SU-DHL-6 (cell line): ENCODE measurements around the gene BMPR1B.

Source experiments
- H2AFZ ChIP-seq: fragments of 200-600 bp; sonication (generic); 2 replicates; pipeline ENCODE4 v1.6.1; 2014; ENCODE audit warnings: low read depth, mild to moderate bottlenecking, moderate library complexity, mixed read lengths, antibody characterized with exemption, low read length; ENCODE audit not compliant: severe bottlenecking
- H3F3A ChIP-seq: fragments of 200-600 bp; shearing (Covaris generic); 2 replicates; pipeline ENCODE4 v1.6.0; 2016; ENCODE audit warnings: antibody characterized with exemption, mild to moderate bottlenecking; ENCODE audit not compliant: insufficient read depth
- H3K27ac ChIP-seq: fragments of 200-600 bp; sonication (generic); 2 replicates; pipeline ENCODE4 v1.5.1; 2016; ENCODE audit warnings: low read depth, mild to moderate bottlenecking, low read length, moderate library complexity, mixed read lengths
- H3K27me3 ChIP-seq: fragments of 200-600 bp; sonication (generic), shearing (Covaris generic); 2 replicates; pipeline ENCODE4 v1.6.0; 2014; ENCODE audit warnings: mild to moderate bottlenecking, low read length
- H3K36me3 ChIP-seq: fragments of 200-600 bp; sonication (generic); 2 replicates; pipeline ENCODE4 v1.6.1; 2014; ENCODE audit warnings: mild to moderate bottlenecking, low read length, mixed read lengths
- H3K4me2 ChIP-seq: fragments of 300-600, 200-600 bp; shearing (Covaris generic), sonication (generic); 2 replicates; pipeline ENCODE4 v1.6.0; 2014; ENCODE audit warnings: low read length, low read depth, mild to moderate bottlenecking; ENCODE audit not compliant: poor library complexity, severe bottlenecking
- H3K4me3 ChIP-seq: fragments of 200-600 bp; sonication (generic); 2 replicates; pipeline ENCODE4 v1.5.1; 2014; ENCODE audit warnings: antibody characterized with exemption, low read length, mild to moderate bottlenecking, mixed read lengths; ENCODE audit not compliant: insufficient read depth, poor library complexity, severe bottlenecking
- H3K79me2 ChIP-seq: fragments of 200-600 bp; sonication (generic); 2 replicates; pipeline ENCODE4 v1.6.1; 2014; ENCODE audit warnings: mild to moderate bottlenecking, low read length, moderate library complexity; ENCODE audit not compliant: insufficient read depth
- H3K9ac ChIP-seq: fragments of 200-600 bp; sonication (generic); 2 replicates; pipeline ENCODE4 v1.7.0; 2014; ENCODE audit warnings: mild to moderate bottlenecking, low read length
- H3K9me2 ChIP-seq: fragments of 200-600 bp; sonication (generic); replicated peaks from 2 replicates; pipeline ENCODE4 v1.6.1; 2014; ENCODE audit warnings: low read length; ENCODE audit not compliant: insufficient read depth
- H3K9me3 ChIP-seq: fragments of 200-600 bp; sonication (generic); 2 replicates; pipeline ENCODE4 v1.6.1; 2014; ENCODE audit warnings: low read length, mixed read lengths; ENCODE audit not compliant: insufficient read depth
- H4K20me1 ChIP-seq: fragments of 200-600 bp; sonication (generic); 2 replicates; pipeline ENCODE4 v1.6.1; 2014; ENCODE audit warnings: low read depth, mild to moderate bottlenecking, antibody characterized with exemption, low read length, moderate library complexity, mixed read lengths
- EZH2phosphoT487 ChIP-seq: fragments of 200-600 bp; sonication (generic), shearing (Covaris generic); conservative IDR thresholded peaks from 2 replicates; pipeline ENCODE4 v1.6.1; 2018; ENCODE audit warnings: mild to moderate bottlenecking, antibody characterized with exemption, low read length, moderate library complexity, mixed read lengths
- TF ChIP-seq, protein P1 (sequence below): fragments of 200-600 bp; sonication (generic); IDR thresholded peaks from one replicate; pipeline ENCODE4 v1.5.1; 2017; ENCODE audit warnings: antibody characterized with exemption, mild to moderate bottlenecking, low read length, moderate library complexity; ENCODE audit not compliant: insufficient read depth, poor library complexity, severe bottlenecking

BMPR1B gene

GRCh38 chr4:95017305-95018064 is 259.7 kb downstream of the BMPR1B start:
- H3K27me3 ChIP-seq = no peaks in the 10 kb centered on the region
- H2AFZ ChIP-seq = no peak overlapping the region
- H3K36me3 ChIP-seq = no peaks in the 10 kb centered on the region
- H3F3A ChIP-seq = no peaks in the 10 kb centered on the region
- no peaks in the 10 kb centered on the region for H3K79me2 ChIP-seq
- no peaks in the 10 kb centered on the region for H4K20me1 ChIP-seq
- no peaks in the 10 kb centered on the region for H3K9me3 ChIP-seq
- no peak for TF ChIP-seq EZH2phosphoT487
- TF ChIP-seq, protein P1, sequence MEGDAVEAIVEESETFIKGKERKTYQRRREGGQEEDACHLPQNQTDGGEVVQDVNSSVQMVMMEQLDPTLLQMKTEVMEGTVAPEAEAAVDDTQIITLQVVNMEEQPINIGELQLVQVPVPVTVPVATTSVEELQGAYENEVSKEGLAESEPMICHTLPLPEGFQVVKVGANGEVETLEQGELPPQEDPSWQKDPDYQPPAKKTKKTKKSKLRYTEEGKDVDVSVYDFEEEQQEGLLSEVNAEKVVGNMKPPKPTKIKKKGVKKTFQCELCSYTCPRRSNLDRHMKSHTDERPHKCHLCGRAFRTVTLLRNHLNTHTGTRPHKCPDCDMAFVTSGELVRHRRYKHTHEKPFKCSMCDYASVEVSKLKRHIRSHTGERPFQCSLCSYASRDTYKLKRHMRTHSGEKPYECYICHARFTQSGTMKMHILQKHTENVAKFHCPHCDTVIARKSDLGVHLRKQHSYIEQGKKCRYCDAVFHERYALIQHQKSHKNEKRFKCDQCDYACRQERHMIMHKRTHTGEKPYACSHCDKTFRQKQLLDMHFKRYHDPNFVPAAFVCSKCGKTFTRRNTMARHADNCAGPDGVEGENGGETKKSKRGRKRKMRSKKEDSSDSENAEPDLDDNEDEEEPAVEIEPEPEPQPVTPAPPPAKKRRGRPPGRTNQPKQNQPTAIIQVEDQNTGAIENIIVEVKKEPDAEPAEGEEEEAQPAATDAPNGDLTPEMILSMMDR = no peak
- no peak overlapping the region for H3K9ac ChIP-seq
- no peak overlapping the region for H3K27ac ChIP-seq
- H3K4me3 ChIP-seq = no peak overlapping the region
- H3K4me2 ChIP-seq = no peak overlapping the region
- no peaks in the 10 kb centered on the region for H3K9me2 ChIP-seq

DNA sequence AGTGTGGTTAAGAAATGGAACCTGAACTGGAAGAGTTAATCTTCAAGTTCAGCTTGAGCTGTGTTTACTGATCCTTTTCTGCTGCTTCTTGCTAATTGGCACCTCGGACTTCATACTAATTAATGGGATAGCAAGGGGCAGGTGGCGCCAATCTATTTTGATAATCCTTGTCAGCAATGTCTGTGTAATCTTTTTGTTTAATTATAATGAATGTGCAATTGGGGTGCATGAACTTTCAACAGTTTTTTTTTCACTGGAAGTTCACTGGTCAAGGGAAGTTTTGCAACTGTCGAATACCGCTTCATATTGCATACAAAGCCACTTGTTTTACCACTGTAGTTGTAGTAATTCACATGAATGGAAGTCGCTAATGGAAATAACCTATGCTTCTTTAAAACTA is 261.0 kb downstream of the BMPR1B start:
- no peaks in the 10 kb centered on the region for H3F3A ChIP-seq
- no peak for TF ChIP-seq EZH2phosphoT487
- TF ChIP-seq, protein P1 = no peak
- H3K79me2 ChIP-seq = no peaks in the 10 kb centered on the region
- no peak overlapping the region for H3K4me3 ChIP-seq
- H3K9me3 ChIP-seq = no peaks in the 10 kb centered on the region
- H3K36me3 ChIP-seq = no peaks in the 10 kb centered on the region
- H3K9me2 ChIP-seq = no peaks in the 10 kb centered on the region
- H4K20me1 ChIP-seq = no peaks in the 10 kb centered on the region
- no peak overlapping the region for H3K9ac ChIP-seq
- no peak overlapping the region for H2AFZ ChIP-seq
- H3K27ac ChIP-seq = no peak overlapping the region
- H3K4me2 ChIP-seq = no peak overlapping the region
- no peaks in the 10 kb centered on the region for H3K27me3 ChIP-seq

DNA sequence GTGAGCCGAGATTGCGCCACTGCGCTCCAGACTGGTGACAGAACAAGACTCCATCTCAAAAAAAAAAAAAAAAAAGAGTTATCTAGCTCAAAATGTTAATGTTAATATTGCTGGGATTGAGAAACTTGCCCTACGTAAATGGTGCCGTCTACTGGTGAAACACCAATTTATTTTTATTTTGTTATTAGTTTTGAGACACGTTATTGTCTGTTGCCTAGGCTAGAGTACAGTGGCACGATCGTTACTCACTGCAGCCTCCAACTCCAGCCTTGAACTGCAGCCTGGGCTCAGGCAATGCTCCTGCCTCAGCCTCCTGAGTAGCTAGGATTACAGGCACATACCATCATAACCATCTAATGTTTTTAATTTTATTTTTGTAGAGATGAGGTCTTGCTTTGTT is 262.8 kb downstream of the BMPR1B start:
- no peaks in the 10 kb centered on the region for H3F3A ChIP-seq
- no peak overlapping the region for H3K9ac ChIP-seq
- no peaks in the 10 kb centered on the region for H3K79me2 ChIP-seq
- H3K4me2 ChIP-seq = no peak overlapping the region
- H3K9me3 ChIP-seq = no peaks in the 10 kb centered on the region
- no peak overlapping the region for H3K27ac ChIP-seq
- H3K9me2 ChIP-seq = no peaks in the 10 kb centered on the region
- TF ChIP-seq EZH2phosphoT487 = no peak
- TF ChIP-seq, protein P1 = no peak
- no peaks in the 10 kb centered on the region for H3K36me3 ChIP-seq
- no peak overlapping the region for H2AFZ ChIP-seq
- no peak overlapping the region for H3K4me3 ChIP-seq
- H3K27me3 ChIP-seq = no peaks in the 10 kb centered on the region
- H4K20me1 ChIP-seq = no peaks in the 10 kb centered on the region
